Activated B cell treated with CpG ODN at 0.5 μM for 24 hours (primary cell): ENCODE measurements around the gene ADGRA3. TPM values are rescaled to one million over a fixed set of nuclear protein-coding genes. Genes with fewer than 3 reads are reported as not detected.

ENCODE experiments used
- ATAC-seq: fragments of 200-7000 bp; cut with Tn5 transposase; one replicate; pipeline ENCODE4 v1.10.0; 2021; ENCODE audit warnings: low read depth, mild to moderate bottlenecking, moderate library complexity
- CTCF ChIA-PET: fragments of 350-600 bp; sonication (Branson Sonifier 250); formaldehyde crosslinking; loops from one replicate; lab custom pipeline; 2021; ENCODE audit warnings: antibody characterized with exemption; lab: Charles Lee
- POLR2A ChIA-PET: fragments of 350-600 bp; sonication (Branson Sonifier 250); formaldehyde crosslinking; loops from one replicate; lab custom pipeline; 2021; ENCODE audit warnings: antibody characterized with exemption; lab: Charles Lee
- DNase-seq: peaks from one replicate; pipeline ENCODE4 v3.0.0; 2022
- H3K27ac Mint-ChIP-seq: one replicate; pipeline ENCODE4 v1.8.0; 2020; ENCODE audit warnings: mixed read lengths
- H3K27me3 Mint-ChIP-seq: one replicate; pipeline ENCODE4 v1.8.0; 2021; ENCODE audit warnings: mixed read lengths
- H3K36me3 Mint-ChIP-seq: one replicate; pipeline ENCODE4 v1.8.0; 2021; ENCODE audit warnings: low read depth, mixed read lengths
- H3K4me1 Mint-ChIP-seq: one replicate; pipeline ENCODE4 v1.8.0; 2021; ENCODE audit warnings: mixed read lengths
- H3K4me3 Mint-ChIP-seq: one replicate; pipeline ENCODE4 v1.8.0; 2020; ENCODE audit warnings: mild to moderate bottlenecking, mixed read lengths
- H3K9me3 Mint-ChIP-seq: one replicate; pipeline ENCODE4 v1.8.0; 2020; ENCODE audit warnings: mixed read lengths
- intact Hi-C: fragments of 100-400 bp; cut with micrococcal nuclease; formaldehyde crosslinking; loops from one replicate; pipeline ENCODE4 v1.15.1; 2024
- total RNA-seq: library from RNA; stranded (reverse); gene quantifications from 2 replicates; pipeline ENCODE4 v1.2.3, GENCODE V29; 2022
- TF ChIP-seq, protein P1 (sequence below): fragments of 200-600 bp; IDR thresholded peaks from one replicate; pipeline ENCODE4 v1.8.0; 2022; ENCODE audit warnings: antibody characterized with exemption, mild to moderate bottlenecking

The ADGRA3 gene
- total RNA-seq, 1 donor from 2014 or later = not detected

DNA sequence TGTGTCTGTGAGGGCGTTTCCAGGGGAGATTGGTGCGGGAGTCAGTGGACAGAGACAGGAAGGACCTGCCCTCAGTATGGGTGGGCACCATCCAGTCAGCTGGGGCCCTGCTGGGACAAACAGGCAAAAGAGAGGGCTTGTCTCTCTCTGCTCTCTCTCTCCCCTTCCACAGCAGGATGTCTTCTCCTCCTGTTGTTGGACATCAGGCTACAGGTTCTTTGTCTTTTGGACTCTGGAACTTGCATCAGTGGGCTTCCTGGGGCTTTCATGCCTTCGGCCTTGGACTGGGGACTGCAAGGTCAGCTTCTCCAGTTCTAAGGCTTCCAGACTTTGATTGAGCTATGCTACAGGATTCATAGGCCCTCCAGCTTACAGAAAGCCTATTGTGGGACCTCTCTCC, 59.6 kb downstream of the ADGRA3 start:
- intact Hi-C loops = no loop called here
- H3K27ac Mint-ChIP-seq = no peak overlapping the region
- no peak for ATAC-seq
- no peaks in the 10 kb centered on the region for H3K27me3 Mint-ChIP-seq
- CTCF ChIA-PET = no interaction called here
- H3K9me3 Mint-ChIP-seq = no peaks in the 10 kb centered on the region
- POLR2A ChIA-PET = no interaction called here
- H3K4me3 Mint-ChIP-seq = no peak overlapping the region
- TF ChIP-seq, protein P1, sequence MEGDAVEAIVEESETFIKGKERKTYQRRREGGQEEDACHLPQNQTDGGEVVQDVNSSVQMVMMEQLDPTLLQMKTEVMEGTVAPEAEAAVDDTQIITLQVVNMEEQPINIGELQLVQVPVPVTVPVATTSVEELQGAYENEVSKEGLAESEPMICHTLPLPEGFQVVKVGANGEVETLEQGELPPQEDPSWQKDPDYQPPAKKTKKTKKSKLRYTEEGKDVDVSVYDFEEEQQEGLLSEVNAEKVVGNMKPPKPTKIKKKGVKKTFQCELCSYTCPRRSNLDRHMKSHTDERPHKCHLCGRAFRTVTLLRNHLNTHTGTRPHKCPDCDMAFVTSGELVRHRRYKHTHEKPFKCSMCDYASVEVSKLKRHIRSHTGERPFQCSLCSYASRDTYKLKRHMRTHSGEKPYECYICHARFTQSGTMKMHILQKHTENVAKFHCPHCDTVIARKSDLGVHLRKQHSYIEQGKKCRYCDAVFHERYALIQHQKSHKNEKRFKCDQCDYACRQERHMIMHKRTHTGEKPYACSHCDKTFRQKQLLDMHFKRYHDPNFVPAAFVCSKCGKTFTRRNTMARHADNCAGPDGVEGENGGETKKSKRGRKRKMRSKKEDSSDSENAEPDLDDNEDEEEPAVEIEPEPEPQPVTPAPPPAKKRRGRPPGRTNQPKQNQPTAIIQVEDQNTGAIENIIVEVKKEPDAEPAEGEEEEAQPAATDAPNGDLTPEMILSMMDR = no peak
- DNase-seq = no peak
- no peaks in the 10 kb centered on the region for H3K36me3 Mint-ChIP-seq
- H3K4me1 Mint-ChIP-seq = no peaks in the 10 kb centered on the region

DNA sequence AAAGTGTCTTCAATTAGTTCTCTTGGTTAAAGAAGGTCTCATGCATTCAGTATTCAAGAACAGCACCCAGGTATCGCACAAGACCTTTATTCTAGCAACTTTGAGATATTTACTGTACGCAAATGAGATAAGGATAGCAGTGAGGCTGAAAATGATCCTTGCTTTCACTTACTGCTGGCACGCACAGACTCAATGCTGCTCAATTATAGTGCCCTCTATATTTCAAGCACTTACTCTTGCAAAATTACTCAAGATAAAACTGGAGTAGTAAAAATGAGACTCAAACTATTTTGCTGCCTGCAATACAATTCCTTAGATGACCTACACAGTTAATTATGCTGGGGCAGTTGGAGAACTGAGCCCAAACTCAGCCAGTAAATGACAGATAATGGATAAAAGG, 60.9 kb downstream of the ADGRA3 start:
- Mint-ChIP-seq H3K36me3 (no peaks in the 10 kb centered on the region), H3K27ac (no peak overlapping the region), H3K27me3 (no peaks in the 10 kb centered on the region), H3K4me1 (no peaks in the 10 kb centered on the region), H3K9me3 (no peaks in the 10 kb centered on the region), H3K4me3 (no peak overlapping the region)
- intact Hi-C loops = no loop called here
- ChIA-PET CTCF (no interaction called here), POLR2A (no interaction called here)
- DNase-seq (no peak), ATAC-seq (no peak)
- TF ChIP-seq, protein P1 = no peak

DNA sequence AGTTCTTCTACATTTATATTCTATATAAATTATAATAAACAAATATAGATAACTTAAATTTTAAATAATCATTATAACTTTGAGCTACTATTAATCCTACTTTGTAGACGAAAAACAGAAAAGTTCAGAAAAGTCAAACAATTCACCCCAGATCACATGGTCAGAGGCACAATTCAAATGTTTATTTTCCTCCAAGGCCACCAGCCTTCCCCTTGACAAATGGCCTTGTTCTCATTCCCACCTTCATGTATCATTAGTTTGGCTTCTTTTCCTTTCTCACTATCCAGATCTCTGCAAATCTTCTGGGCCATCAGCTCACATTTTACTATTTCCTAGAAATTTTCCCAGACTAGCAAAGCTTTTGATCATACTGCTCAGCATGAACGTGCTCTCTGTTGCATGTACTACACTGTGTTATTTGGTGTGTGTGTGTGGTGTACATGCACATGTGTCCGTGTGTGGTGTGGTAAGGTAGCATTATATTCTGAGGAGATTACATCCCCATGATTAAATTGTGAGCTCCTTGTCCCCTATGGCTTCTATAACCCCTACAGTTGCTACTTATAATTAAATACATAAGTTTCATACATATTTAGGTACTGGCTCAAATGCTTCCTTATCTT, 61.5 kb downstream of the ADGRA3 start:
- ChIA-PET POLR2A (no interaction called here), CTCF (no interaction called here)
- Mint-ChIP-seq H3K4me3 (no peak overlapping the region), H3K9me3 (no peaks in the 10 kb centered on the region), H3K27me3 (no peaks in the 10 kb centered on the region), H3K36me3 (no peaks in the 10 kb centered on the region), H3K27ac (no peak overlapping the region), H3K4me1 (no peaks in the 10 kb centered on the region)
- intact Hi-C loops = no loop called here
- ATAC-seq (no peak), DNase-seq (no peak)
- TF ChIP-seq, protein P1 = no peak

DNA sequence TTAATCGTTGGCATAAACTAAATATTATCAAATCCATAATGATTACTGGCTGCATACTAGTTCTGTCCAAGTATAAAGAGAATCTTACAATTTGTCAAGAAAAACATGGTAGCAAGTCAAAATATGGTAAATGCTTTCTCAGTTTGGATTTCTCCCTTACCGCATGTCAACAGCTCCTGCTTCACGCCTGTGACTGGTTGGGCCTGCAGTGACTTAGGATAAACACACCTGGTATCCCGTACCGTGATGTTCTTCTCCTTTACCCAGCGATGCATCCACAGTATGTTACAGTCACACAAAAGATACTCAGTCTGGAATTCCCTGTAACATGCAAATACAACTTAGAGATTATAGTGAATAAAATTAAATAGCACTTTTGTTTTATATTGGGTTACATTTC, 71.1 kb downstream of the ADGRA3 start:
- intact Hi-C loops = no loop called here

DNA sequence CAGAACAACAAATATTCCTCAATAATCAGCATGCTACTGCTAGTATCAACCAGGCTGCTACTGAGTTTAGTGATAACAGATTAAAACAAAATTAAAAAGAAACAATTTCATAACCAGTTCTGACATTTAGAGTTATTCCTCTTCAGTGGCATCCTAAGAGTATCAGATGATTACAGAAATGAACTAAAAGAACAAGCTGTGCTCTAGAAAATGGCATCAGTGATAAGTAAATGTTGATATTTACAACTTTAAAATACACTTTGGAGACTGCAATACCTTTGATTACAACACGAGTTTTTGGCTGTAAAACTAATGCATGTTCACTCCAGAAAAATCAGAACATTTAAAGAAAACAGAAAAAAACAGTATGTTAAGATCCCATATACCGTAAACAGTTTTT, 72.9 kb downstream of the ADGRA3 start:
- no peak for DNase-seq
- no peaks in the 10 kb centered on the region for H3K4me1 Mint-ChIP-seq
- no peak for ATAC-seq
- ChIA-PET POLR2A (no interaction called here), CTCF (no interaction called here)
- no peaks in the 10 kb centered on the region for H3K9me3 Mint-ChIP-seq
- no peaks in the 10 kb centered on the region for H3K27me3 Mint-ChIP-seq
- no peaks in the 10 kb centered on the region for H3K36me3 Mint-ChIP-seq
- intact Hi-C loops = no loop called here
- no peak overlapping the region for H3K4me3 Mint-ChIP-seq
- H3K27ac Mint-ChIP-seq = no peak overlapping the region
- TF ChIP-seq, protein P1 = no peak

More for the DNA sequence above, 71.1 kb downstream of the ADGRA3 start:
- H3K9me3 Mint-ChIP-seq = peaks cover 2% of the 10 kb centered on the region
- no peaks in the 10 kb centered on the region for H3K27me3 Mint-ChIP-seq
- CTCF ChIA-PET = no interaction called here
- no peaks in the 10 kb centered on the region for H3K4me1 Mint-ChIP-seq
- DNase-seq (no peak), ATAC-seq (no peak)
- no peak overlapping the region for H3K4me3 Mint-ChIP-seq
- POLR2A ChIA-PET = no interaction called here
- no peaks in the 10 kb centered on the region for H3K36me3 Mint-ChIP-seq
- H3K27ac Mint-ChIP-seq = no peak overlapping the region
- TF ChIP-seq, protein P1 = no peak
